Stimulated activated CD4-positive, alpha-beta T cell treated with anti-CD3 and anti-CD28 coated beads, Interleukin-2, amount 100 ng/mL, for 4 hours (primary cell): Measurements from ENCODE around the gene FTO.
"Not testable (repeated sequence)": the region's sequence is repeated elsewhere in the genome, so short reads cannot be mapped to it uniquely, and the experiment has no call there.

Experiments
- DNase-seq: peaks from one replicate; pipeline ENCODE4 v3.0.0-alpha.2; 2020; ENCODE audit warnings: low read depth

The FTO gene

GRCh38 chr16:53703590-53704444 lies at the start of gene FTO, which contains the start of gene RPGRIP1L:
FTO (plus strand) TSS chr16:53704156.
RPGRIP1L (minus strand) TSS chr16:53703859; CDS start chr16:53700723, 3,136 bp downstream.
- DNase-seq, result peak; percentile 90

- no peak for DNase-seq
These were observed 49.0 kb upstream of the FTO start for GRCh38 chr16:53654946-53655345.

- no peak for DNase-seq
These were observed 41.9 kb upstream of the FTO start for GRCh38 chr16:53662072-53662471.

GRCh38 chr16:53664724-53665345 lies 39.1 kb upstream of the FTO start:
- DNase-seq, result no peak

GRCh38 chr16:53666786-53667415 lies 37.1 kb upstream of the FTO start:
- DNase-seq, result no peak

GRCh38 chr16:53668869-53669268 lies 35.1 kb upstream of the FTO start:
- DNase-seq, result no peak

DNA sequence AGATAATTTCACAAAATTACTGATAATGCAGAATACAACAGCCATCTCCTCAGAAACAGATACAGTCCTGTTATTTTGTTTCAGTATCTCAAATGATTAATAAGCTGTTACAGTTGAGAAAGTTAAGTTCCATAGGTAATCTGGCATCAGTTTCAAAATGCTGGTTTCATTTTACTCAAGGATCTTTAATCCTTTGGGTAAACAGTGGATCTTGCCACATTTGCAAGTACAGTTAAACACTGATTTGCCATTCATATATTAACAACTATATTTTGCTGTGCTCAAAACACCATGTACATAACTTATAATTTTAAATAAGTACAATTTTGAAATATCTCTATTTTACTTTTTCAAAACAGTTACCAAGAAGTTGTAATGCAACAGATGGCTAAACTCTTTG lies 31.5 kb upstream of the FTO start:
- no peak for DNase-seq

- DNase-seq, result no peak
These were observed 30.8 kb upstream of the FTO start for GRCh38 chr16:53673189-53673588.

- no peak for DNase-seq
These were observed 25.8 kb upstream of the FTO start for GRCh38 chr16:53678155-53678554.

GRCh38 chr16:53678756-53679343 lies 25.1 kb upstream of the FTO start:
- DNase-seq, result no peak

GRCh38 chr16:53680756-53681155 lies 23.2 kb upstream of the FTO start:
- no peak for DNase-seq

DNA sequence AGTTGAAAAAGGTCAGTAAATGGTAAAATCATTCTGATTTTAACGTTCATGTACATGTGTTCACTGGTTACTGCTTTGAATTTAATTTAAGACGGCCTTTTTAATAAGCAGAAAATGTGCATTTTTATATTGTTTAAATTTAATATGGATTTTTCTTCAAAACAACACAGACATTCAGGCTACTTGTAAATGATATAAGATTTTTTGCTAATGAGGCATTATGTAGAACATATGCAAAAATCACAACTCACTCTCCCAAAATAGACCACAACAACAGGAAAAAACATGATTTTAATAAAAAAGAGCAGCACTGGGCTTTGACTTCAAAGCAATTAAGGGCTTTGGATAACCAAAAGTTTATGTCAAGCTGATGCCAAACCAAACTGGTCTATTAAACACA lies 22.6 kb upstream of the FTO start:
- no peak for DNase-seq

DNA sequence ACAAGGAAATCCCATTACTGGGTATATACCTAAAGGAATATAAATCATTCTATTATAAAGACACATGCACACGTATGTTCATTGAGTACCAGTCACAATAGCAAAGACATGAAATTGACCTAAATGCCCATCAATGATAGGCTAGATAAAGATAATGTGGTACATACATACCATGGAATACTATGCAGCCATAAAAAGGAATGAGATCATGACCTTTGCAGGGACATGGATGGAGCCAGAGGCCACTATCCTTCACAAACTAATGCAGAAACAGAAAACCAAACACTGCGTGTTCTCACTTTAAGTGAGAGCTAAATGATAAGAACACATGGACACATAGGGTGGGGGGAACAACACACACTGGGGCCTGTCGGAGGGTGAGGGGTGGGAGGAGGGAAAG lies 18.6 kb upstream of the FTO start:
- DNase-seq, result not testable (repeated sequence)

GRCh38 chr16:53686710-53687109 lies 17.2 kb upstream of the FTO start:
- no peak for DNase-seq

DNA sequence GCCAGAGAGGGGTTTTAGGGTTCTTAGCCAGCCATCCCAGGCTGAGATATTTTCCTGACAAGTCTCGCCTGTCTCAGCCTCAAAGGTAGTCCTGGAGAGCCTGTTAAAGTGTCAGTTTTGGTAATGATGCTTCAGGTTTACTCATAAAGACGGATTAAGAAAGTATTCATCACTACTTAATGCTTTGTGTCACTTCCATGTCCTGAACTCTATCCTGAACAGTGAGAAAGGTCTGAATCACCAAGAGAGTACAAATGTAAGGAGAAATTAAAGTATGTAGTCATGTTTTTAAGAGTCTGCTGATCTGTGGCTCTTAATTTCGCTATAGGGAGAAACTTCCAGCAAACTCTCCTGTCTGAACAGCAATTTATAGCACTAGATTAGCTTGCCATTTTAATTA lies 14.3 kb upstream of the FTO start:
- DNase-seq, result no peak

DNA sequence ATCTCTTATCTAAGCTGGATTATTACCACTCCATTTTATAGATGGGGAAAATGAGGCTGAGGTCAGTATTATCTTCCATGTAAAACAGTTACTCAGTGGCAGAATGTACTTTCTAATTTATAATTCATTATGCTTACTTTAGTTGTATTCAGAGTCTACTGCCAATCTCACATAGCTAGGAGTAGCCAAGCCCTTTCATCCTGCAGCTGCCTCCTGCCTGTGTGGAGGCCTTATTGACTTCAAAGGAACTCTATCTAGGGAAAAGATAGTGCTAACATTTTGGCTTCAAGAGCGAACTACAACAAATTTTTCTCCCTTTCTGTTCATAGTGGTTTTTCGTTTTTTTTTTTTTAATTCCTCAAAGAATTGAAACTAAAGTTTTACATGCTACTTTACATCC lies 13.2 kb upstream of the FTO start:
- no peak for DNase-seq

DNA sequence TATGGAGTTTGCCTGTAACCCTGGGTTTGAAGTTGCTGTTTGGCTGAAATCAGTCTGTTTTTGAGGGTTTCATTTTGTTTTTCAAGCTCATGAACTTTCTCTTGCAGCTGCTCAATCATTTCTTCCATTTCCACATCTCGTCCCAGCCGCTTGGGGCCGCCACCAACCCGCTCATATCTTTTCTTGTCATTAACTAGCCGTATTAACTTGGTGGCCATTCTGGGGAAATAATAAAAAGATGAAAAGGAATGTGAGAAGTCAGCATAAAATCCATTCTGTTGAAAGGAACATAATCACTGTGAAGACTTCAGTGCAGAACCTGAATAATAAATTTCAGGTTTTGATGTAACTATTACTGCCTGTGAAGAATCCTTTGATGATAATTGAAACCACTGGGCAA lies 11.8 kb upstream of the FTO start:
- no peak for DNase-seq

GRCh38 chr16:53693320-53693719 lies 10.6 kb upstream of the FTO start:
- no peak for DNase-seq

DNA sequence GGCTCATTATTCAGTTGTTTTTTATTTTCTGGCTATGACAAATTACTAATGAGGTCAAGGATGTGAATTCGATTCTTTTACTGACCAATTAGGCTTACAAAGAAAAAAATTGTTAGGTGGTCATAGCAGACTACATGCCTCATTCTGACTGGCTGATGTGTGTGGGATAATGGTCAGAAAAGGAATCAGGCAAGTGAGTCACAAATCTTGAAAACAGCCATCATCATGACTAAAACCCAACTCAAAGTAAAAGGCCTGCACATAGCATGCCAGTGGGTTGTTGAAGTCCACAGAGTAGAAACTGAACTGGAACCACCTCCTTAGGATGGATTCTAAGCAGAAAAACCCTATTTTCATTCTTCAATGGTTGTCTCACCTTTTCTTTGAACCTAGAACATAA lies 8.9 kb upstream of the FTO start:
- DNase-seq, result no peak

DNA sequence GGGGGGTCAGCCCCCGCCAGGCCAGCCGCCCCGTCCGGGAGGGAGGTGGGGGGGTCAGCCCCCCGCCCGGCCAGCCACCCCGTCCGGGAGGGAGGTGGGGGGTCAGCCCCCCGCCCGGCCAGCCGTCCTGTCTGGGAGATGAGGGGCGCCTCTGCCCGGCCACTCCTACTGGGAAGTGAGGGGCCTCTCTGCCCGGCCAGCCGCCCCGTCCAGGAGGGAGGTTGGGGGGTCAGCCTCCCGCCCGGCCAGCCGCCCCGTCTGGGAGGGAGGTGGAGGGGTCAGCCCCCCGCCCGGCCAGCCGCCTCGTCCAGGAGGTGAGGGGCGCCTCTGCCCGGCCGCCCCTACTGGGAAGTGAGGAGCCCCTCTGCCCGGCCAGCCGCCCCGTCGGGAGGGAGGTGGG lies 5.7 kb upstream of the FTO start:
- DNase-seq, result not testable (repeated sequence)

DNA sequence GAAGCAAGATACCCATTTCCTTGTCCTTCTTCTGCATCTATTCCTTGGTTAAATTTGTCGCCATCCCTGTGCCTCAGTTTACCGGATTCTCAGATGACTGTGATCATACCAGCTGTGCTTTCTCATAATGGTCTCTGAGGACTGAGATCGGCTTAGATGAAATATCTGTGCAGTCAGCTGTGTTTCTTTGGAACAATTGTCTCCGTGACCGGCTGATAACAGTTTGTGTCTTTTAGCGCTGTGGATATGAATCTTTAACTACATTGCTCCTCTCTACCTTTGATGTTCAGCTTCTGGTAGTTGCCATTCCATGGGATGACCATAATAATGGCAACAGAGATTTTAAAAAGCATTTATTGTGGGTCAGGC lies 473 bp downstream of the FTO start:
- DNase-seq, result no peak

DNA sequence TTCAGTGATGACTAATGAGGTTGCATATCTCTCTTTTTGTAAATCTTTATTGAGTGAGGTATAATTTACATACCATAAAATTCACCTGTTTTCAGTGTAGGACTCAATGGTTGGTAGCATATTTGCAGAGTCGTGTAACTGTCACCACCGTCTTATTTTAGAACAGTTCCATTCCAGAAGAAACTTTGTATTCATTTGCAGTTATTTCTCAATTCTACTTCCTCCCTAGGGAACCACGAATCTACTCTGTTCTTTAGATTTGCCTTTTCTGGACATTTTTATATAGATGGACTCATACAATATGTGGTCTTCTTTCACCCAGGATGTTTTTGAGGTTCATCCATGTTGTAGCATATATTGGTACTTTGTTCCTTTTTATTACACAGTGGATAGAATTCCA lies 3.7 kb downstream of the FTO start:
- no peak for DNase-seq

DNA sequence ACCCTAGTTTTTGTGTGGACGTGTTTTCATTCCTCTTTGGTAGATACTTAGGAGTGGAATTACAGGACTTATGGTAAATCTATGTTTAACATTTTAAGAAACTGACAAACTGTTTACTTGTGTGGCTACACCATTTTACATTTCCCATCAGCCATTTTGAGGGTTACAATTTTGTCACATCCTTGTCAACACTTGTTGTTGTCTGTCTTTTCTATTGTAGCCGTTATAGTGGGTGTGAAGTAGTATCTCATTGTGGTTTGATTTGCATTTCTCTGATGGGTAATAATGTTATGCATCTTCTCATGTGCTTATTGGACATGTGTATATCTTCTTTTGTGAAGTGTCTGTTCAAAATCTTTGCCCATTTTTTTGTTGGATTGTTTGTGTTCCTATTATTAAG lies 4.5 kb downstream of the FTO start:
- no peak for DNase-seq
